GM18870 (cell line): ENCODE measurements around the gene FAM117B.
"Not testable (repeated sequence)": the region's sequence is repeated elsewhere in the genome, so short reads cannot be mapped to it uniquely, and the experiment has no call there.

Experiments
- ATAC-seq: cut with Tn5 transposase; IDR thresholded peaks from one replicate; pipeline ENCODE4 v1.9.1; 2021; ENCODE audit warnings: moderate library complexity; ENCODE audit not compliant: unreplicated experiment

Gene FAM117B

DNA sequence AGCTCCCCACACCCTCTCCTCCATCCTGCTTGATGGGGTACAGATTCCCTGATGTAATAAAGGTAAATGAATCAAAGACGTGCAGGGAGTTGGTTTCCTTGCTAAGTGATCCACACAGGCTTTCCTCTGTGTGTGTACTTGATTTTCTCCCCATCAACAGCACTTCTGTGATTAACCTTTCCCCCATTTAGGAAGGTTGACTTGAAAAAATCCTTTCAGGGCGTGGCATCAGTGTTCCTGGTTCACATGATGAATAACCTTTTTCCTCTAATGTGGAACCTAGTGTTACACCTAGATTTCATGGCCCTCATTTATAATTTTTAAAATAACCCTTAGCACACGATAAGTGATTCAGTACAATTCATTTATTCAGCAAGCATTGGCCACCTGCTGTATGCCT, 121.8 kb downstream of the FAM117B start:
- no peak for ATAC-seq

DNA sequence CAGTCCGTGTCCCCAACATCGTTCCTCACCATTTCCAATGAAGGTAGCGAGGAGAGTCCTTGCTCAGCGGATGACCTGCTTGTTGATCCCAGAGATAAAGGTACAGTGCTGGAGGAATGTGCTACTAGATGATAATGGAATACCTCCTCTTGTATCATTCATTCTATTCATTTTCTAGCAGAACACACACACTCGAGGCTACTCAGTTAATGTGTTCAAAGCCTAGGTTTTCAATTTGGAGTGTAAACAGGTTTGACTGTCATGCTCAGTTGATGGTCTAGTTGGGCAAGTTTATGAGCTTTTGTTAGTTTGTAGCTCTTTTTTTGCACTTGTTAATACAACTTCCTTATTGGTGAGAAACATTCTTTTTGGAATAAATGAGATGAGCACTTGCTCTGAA, 122.6 kb downstream of the FAM117B start:
- no peak for ATAC-seq

DNA sequence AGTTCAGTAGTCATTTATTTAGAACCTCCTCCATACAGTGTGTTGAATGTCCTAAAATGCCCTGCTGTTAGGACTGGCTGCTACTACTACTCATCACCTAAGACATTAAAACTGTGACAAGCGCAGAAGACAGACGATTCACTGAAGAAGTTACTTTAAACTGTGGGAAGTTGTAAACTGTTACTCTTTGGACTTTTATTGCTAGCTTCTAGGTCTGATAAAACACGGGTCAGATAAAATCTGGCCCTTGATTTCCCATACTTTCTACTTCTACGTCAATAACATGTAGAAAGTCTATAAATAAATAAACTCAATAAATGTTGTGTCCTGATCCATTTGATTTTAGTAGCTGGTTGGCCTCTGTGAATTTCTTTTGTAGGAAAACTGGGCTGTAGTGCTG, 123.4 kb downstream of the FAM117B start:
- no peak for ATAC-seq

DNA sequence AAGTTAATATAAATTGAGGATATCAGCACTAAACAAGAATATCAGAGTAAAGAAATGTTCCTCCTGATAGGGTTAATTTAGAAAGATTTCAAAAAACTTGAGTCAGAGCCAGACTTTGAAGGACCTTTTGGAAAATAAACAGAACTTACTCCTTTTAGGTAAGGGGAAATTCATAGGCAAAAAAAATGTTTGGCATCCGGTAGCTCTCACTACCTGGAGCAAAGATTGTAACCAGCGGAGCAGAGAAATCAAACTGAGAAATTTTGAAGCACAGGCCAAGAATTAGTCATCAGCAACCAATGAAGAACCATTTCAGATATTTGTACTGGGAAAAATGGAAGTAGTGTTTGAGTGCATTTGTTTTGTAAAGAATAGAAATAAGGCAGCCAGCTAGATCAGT, 123.8 kb downstream of the FAM117B start:
- ATAC-seq: no peak

DNA sequence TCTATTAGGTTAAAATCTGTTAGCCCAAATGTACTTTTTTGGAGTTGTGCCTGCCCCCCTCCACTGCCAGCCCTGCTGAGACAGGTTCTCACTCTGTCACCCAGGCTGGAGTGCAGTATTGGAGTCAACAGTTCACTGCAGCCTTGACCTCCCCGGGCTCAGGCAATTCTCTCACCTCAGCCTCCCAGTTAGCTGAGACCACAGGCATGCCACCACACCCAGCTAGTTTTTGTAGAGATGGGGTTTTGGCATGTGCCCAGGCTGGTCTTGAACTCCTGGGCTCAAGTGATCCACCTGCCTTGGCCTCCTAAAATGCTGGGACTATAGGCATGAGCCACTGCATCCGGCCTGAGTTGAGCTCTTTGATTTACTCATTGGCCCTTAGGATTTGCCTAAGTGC, 126.1 kb downstream of the FAM117B start:
- ATAC-seq: no peak

DNA sequence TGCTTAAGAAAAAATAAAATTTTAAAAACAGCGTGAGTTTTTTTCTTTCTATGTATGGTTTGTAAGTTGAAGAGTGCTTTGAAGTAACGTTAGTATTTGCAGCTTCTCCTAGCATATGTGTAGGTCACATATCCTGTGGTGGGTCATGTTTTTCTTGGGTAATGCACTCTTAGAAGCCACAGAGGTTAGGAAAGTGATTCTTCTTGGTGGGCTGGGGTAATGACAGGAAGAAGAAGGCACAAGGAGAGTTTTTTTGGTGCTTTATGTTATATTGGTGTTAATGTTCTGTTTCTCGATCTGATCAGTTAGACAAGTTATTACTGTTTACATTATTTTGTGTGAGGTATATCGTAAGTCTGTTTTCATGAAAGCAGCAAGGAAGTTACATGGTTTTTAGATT, 127.8 kb downstream of the FAM117B start:
- ATAC-seq: no peak

DNA sequence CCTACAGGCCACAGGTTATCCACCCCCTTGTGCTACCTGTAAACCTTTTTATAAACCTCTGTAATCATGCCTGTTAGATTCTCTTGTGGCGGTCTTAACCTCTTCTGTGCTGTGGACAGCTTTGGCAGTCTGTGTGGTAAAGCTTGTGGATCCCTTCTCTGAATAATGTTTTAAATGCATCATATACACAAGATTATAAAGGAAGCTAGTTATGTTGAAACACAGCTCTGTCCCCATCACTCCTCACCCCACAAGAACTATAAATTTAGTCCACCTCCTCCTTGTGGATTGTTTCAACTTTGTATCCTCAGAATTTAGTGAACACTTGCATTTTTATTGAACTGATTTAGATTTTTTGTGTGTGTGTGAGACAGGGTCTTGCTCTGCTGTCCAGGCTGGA, 129.1 kb downstream of the FAM117B start:
- no peak for ATAC-seq

DNA sequence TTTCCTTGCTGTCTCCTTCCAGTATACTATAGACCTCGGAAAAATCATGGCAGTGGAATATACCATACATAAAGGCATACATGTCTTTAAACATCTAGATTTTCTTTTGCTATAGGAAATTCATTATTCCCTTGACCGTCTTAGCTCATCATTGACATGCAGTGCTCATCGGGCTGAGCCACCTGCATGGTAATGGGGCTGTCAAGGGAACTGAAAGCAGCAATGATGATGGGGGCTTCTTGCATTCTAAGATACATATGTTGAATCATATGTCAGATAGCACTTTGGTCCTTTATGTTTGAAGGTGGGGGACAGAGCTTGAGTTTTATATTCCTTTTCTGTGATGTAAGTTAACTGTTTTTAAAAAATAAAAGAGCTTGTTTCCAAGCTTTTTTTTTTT, 130.2 kb downstream of the FAM117B start:
- ATAC-seq: no peak

DNA sequence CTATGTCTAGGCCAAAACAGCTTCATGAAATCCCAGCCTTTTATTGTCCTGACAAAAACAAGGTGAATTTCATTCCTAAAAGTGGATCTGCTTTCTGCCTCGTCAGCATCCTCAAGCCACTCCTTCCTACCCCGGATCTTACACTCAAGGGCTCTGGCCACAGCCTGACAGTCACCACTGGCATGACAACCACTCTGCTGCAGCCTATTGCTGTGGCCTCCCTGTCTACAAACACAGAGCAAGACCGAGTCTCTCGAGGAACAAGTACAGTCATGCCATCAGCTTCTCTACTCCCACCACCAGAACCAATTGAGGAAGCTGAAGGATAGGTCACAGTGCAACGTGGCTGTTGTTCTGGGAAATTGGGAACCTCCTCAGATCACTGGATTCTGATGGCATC, 130.7 kb downstream of the FAM117B start:
- no peak for ATAC-seq

DNA sequence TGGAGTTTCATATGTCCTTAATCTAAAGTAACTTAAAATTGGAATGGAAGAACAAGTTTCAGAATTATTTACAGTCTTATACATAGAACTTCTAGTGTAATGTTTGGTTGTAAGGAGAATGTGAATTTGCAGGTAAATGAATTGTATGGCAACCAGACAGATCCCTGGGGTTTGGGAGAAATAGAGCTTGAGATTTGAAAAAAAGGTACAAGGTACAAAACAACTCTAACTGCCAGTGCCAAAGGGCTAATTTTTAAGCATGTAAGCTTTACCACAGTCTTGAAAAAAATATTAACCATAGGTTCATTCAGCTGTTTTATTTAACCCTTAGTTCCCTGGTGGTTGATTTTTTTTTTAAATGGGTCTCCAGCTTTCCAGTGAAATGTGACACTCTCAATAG, 133.5 kb downstream of the FAM117B start:
- ATAC-seq: no peak

DNA sequence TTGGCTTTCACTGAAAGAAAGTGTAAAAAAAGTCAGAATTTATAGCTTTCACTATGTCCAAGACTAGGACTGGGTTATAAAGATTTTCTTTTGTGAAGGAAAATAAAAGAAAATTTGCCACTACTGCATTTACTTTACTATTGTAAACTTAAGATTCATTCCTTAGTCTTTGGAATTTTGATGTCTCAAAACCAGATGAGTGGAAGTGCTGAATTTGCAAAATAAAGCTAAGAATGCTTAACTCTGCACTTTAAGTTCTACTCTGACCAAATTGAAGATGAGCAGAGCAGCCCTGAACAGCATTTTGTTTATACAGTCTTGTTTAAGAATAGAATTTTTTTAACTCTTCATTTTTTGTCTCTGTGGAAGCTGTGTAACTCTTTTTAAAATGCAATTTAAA, 134.4 kb downstream of the FAM117B start:
- ATAC-seq: no peak

DNA sequence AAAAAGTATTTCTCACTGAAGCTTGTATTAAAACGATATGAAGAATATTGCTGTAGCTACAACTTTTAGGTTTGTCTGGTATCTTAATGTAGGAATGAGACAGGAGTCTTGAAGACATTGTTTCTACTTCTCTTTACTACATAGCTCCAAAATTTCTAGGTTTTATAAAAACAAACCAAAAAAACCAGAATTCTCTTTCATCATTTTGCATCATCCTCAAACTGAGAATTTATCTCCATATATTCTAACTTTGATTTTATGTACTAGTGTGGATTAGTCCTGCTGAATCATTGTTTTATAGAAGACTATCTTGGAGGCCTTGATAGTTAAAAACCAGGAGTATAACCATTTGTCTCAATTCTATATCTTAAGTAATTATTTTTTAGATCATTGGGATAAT, 136.6 kb downstream of the FAM117B start:
- ATAC-seq: no peak

DNA sequence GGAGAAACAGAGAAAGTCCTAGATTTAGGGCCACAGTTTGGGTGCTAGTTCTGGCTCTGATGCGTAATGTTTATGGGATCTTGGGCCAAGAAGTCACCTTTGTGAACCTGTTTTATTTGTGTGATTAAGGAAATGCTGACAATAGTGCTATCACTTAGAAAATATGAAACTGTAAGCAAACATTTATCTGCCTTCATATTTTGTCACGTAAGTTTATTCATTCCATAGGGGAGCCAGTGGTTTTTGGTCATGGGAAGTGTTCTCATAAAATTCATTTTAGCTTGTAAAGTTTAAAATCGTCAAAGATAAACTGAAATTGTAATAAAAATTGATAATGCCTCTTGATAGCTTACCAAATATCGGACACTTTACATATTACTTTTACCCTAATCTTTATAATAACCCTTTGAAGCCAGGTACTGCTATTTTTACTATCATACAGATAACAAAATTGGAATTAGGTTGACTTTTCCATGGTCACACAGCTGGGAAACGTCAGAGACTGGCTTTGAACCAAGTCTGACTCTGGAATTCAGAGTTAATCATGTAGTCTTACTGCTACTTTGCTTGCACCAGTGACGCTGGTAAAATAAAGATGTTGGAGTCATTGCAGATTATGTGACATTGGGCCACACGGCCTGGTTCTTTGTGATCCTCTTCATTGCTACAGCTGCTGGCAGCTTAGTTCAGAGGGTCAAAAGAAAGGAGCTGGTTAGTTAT, 137.1 kb downstream of the FAM117B start:
- ATAC-seq: no peak

DNA sequence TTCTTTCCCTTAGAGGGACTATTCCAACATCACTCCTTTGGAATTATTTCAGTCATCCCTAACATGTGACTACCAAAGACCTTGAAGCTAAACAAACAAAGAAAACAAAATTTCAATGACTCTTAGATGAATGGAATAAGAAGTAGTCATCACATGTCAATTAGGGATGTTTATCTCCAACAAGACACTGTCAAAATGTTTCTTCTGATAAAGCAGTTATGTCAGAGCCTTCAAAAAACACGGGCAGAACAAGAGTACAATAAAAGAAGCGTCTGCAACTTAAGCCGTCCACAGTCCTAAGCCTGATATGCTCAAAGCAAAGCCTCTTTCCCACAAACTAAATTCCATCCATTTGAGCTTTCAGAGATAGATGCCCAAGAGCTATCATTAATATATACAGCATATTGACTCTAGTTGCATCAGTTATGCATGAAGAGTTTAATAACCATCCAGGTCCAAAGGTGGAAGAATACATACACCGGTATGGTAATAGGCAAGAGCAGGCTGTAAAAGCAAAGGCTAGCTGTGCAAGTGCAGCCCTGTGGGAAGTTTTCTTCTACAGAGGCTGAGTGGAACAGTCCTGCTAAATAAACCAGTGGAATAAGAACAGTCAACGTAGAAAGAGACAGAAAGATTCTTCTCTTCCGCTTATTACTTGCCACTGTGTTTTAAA, 138.7 kb downstream of the FAM117B start:
- ATAC-seq: no peak

DNA sequence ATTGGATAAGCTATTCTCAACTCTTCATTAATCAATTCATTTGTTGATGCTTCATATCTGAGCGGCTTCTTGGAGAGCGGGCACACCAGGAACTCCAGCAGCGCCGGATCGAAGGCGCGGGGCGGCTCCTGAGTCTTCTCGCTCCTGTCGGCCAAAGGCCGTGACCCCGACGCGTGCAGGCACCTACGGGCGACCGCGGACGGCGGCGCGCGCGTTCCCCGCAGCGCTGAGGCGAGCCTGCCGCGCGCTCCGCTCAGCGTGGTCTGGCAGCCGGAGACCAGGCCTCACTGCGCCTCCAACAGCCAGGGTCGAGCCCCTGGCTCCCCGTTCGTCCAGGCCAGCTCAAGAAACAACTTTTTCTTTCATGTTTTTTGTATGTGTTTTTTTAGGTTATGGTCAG, 139.3 kb downstream of the FAM117B start:
- no peak for ATAC-seq

DNA sequence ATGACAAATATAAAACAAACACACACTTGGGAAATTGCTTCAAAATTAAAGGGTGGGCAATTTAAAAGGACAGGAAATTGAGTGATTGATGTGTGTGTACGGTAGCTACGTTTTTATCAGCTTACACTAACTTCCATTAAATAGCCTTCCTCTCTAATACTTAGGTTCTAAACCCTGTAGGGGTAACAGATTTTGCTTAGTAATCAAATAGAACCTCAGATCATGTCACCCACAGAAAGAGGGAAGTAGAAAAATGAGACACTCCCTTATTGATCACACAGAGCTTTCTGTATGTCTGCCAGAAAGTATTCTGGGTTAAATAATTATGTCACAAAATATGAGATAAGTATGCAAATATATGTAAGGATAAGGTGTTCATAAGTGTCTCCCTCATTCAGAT, 143.4 kb downstream of the FAM117B start:
- ATAC-seq: no peak

DNA sequence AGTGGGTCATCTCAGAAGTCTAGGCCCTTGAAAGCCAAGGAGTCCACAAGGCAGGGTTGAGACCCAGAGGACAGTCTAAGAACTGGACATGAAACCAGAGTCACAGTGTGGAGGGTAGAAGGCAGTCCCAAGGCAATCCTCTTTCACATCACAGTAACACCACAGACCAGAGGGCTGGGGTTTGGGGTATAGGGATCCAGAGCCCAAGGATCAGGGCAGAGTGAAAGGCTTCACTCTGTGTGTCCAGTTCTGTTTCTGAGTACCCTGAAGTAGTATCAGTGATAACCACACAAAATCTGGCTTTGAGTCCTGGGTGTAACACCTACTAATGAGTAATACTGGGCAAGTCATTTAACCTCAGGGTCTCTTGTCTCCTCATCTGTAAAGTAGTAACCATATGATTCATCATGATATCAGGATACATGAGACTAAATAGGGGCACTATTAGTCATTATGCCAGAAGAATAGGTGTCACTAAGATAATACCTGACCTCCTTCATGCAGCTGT, 145.8 kb downstream of the FAM117B start:
- peak; percentile 98 for ATAC-seq

DNA sequence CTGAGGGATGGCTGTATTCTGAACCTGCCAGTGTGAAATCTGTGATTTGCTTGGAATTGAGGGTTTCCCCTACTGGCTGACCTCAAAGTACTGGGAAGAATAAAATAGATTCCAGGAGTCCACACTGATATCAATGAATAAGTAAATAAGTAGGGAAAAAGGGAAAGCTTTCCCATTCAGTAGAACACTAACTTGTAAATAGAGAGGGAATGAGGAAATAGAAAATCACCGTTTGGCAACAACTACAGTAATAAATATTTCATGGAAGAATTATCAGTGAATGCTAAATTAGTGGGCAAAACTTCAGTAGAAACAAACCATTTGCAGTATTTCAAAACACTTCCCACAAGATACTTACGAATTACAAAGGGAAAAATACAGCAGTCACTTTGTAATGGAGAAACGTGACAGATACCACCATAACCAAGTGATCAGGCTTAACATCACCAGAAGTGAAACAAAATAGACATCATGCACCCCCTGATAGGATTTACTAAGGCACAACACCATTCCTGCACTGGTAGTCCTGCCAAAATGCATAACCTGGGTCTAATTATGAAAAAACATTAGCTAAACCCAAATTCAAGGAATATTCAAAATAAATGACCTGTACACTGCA, 148.3 kb downstream of the FAM117B start:
- no peak for ATAC-seq

DNA sequence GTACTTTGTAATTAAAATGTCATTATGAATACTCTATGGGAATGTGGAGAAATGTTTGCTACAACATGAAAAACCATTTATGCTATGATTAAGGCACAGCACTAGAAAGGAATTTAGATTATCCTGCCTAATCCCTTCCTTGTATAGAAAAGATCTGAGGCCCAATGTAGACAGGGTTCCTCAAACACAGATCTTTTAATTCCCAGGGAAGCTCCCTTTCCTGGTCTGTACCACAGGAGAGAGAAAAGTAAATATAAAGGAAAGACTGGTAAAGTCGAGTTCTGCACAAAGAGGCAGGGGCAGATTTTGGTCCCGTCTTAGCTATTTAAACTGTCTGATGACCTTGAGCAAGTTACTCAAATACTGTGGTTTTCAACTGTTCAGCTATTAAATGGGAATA, 152.1 kb downstream of the FAM117B start:
- ATAC-seq: no peak

DNA sequence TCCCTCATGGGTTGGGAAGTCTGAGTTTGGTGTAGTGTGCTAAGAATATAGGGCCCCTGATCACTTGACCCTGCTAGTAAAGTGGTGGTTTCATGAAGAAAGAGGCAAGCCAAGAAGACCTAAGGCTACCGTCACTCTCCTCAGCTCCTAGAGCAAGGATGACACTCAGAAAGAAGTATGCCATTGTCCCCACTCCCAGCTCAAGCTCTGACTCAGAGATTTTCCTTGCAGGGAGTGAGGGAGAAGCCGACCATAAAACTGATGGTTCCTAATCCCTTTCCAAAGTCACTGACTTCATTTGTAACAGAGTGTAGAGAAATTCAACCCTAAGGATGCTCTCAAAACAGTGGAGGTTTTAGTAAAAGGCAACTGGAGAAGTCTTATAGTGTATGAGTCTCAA, 155.9 kb downstream of the FAM117B start:
- ATAC-seq: no peak

DNA sequence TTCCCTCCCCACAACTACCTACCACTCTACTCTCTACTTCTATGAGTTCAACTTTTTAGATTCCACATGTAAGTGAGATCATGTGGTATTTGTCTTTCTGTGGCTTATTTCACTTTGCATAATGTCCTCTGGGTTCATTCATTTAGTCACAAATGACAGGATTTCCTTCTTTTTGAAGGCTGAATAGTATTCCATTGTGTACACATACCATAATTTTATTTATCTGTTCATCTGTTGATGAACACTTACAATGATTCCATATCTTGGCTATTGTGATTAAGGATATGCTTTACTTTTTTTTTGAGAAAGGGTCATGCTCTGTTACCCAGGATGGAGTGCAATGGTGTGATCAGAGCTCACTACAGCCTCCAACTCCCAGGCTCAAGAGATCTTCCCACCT, 163.2 kb downstream of the FAM117B start:
- no peak for ATAC-seq

DNA sequence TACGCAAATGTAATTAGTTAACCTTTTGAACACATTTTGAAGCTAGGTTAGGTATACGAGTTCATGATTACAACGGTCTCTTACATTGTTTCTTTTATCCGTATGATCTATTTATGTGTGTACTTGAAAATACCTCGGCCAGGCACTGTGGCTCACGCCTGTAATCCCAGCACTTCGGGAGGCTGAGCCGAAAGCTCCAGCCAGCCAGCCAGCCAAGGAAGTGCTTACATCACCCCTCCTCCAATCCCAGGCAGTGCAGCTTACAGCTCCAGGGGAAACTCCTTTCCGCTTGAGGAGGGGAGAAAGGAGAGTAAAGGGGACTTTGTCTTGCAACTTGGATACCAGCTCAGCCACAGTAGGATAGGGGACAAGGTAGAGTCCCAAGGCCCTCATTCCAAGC, 171.1 kb downstream of the FAM117B start:
- ATAC-seq: not testable (repeated sequence)
